ENCODE data around the gene ABLIM2. TPM values are rescaled to one million over a fixed set of nuclear protein-coding genes. Genes with fewer than 3 reads are reported as not detected.

ABLIM2 gene
- total and polyA plus RNA-seq, 2 of the 8 experiments (the other 6 are each of a cell fraction or from before 2014, with no cell fraction given) = 2.8 to 3.0 TPM

DNA sequence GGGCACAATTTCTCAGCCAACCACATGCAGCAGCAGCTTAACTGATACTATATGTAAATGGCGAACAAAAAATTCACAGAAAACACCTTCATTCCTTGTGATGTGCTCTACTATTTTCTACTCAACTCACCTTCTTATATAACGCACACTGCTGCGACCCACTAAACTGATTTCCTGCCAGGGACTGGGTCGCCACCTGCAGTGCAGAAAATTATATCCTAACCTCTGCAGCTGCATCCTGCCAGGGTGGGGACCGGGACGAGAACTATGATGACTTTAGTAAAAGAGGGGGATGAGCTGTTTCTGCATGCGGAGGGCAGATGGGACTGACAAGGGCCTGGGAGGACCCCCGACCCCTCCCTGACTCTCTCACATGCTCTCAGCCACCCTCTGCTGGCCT is 27.4 kb downstream of the ABLIM2 start:
- Histone ChIP-seq H4K91ac (replicated peaks; ENCODE audit: insufficient read length, low read length) (no peak overlapping the region), H2BK20ac (ENCODE audit: low read length) (no peak overlapping the region), H2AFZ (ENCODE audit: low read length) (no peak overlapping the region), H3K4me1 (replicated peaks in 1 of 4; ENCODE audit: control insufficient read depth in 3 of 4, insufficient read depth in 4 of 4, low read length in 3 of 4) (peaks cover 2 to 27% (median 15%) of the 10 kb centered on the region in 4 experiments), H3K27me3 (replicated peaks in 1 of 4; ENCODE audit: control insufficient read depth in 3 of 4, extremely low read depth in 1 of 4, insufficient read depth in 3 of 4, low read length in 3 of 4) (no peaks in the 10 kb centered on the region; a peak in 1 of 7 replicates), H3K27ac (ENCODE audit: low read depth, low read length) (no peak overlapping the region), H4K8ac (ENCODE audit: extremely low read depth, insufficient read depth, low read length) (no peak overlapping the region), H3K79me1 (ENCODE audit: low read depth, low read length) (no peaks in the 10 kb centered on the region), H3K79me2 (ENCODE audit: control insufficient read depth in 1 of 2, insufficient read depth in 2 of 2, low read length in 2 of 2) (no peaks in the 10 kb centered on the region), H4K20me1 (replicated peaks in 1 of 2; ENCODE audit: control insufficient read depth in 1 of 2, insufficient read depth in 2 of 2, low read length in 2 of 2) (no peaks in the 10 kb centered on the region), H3K23me2 (ENCODE audit: low read depth, low read length) (no peaks in the 10 kb centered on the region), H2BK120ac (replicated peaks; ENCODE audit: low read depth, low read length) (no peak overlapping the region), H2AK5ac (ENCODE audit: low read depth, low read length) (no peak overlapping the region), H2BK15ac (ENCODE audit: low read length) (no peak overlapping the region), H3K4ac (replicated peaks; ENCODE audit: insufficient read length, low read depth, low read length) (no peak overlapping the region), H2BK5ac (ENCODE audit: low read depth, low read length) (no peak overlapping the region), H3K23ac (ENCODE audit: insufficient read length) (no peak overlapping the region), H4K5ac (ENCODE audit: insufficient read length, low read depth, low read length) (no peak overlapping the region), H3K4me3 (ENCODE audit: extremely low read depth in 1 of 4, insufficient read depth in 2 of 4, low read depth in 3 of 4, low read length in 4 of 4) (no peak overlapping the region), H3K9me3 (ENCODE audit: insufficient read depth in 2 of 2, low read depth in 1 of 2, low read length in 1 of 2) (no peaks in the 10 kb centered on the region), H2BK12ac (ENCODE audit: low read depth, low read length) (no peak overlapping the region), H3K9ac (replicated peaks in 1 of 4; ENCODE audit: extremely low read depth in 1 of 4, low read depth in 3 of 4, low read length in 3 of 4) (no peak overlapping the region), H3K18ac (ENCODE audit: extremely low read depth, low read length) (no peak overlapping the region), H3K36me3 (ENCODE audit: control insufficient read depth in 2 of 4, insufficient read depth in 4 of 4, low read length in 3 of 4) (no peaks in the 10 kb centered on the region), H3K56ac (replicated peaks; ENCODE audit: insufficient read length, low read depth, low read length) (no peak overlapping the region), H3K4me2 (ENCODE audit: insufficient read depth in 1 of 2, low read depth in 2 of 2, low read length in 2 of 2) (no peak overlapping the region), H3K14ac (ENCODE audit: insufficient read length) (no peak overlapping the region)
- FAIRE-seq = no peak
- TF ChIP-seq CEBPB (IDR thresholded peaks at IDR 0.05; ENCODE audit: low read depth, low read length) = no peak
- TF ChIP-seq KDM4A (IDR thresholded peaks at IDR 0.05; ENCODE audit: low read depth, low read length, severe bottlenecking) = no peak
- no peak for TF ChIP-seq RAD21 (IDR thresholded peaks at IDR 0.05 in 1 of 2, conservative IDR thresholded peaks at IDR 0.05 in 1 of 2; ENCODE audit: low read depth in 2 of 2, low read length in 2 of 2)
- TF ChIP-seq BACH1 (IDR thresholded peaks at IDR 0.05; ENCODE audit: low read length) = no peak
- no peak for TF ChIP-seq JUN (IDR thresholded peaks at IDR 0.05; ENCODE audit: low read depth, low read length)
- TF ChIP-seq CHD2 (IDR thresholded peaks at IDR 0.05; ENCODE audit: low read length) = no peak
- TF ChIP-seq TEAD4 (IDR thresholded peaks at IDR 0.05; ENCODE audit: low read depth, low read length) = no peak
- TF ChIP-seq ASH2L (IDR thresholded peaks at IDR 0.05; ENCODE audit: low read length) = no peak
- TF ChIP-seq SP4 (IDR thresholded peaks at IDR 0.05; ENCODE audit: low read length) = no peak
- TF ChIP-seq NRF1 (IDR thresholded peaks at IDR 0.05; ENCODE audit: low read depth, low read length) = no peak
- TF ChIP-seq SRF (IDR thresholded peaks at IDR 0.05; ENCODE audit: low read depth, low read length) = no peak
- TF ChIP-seq TAF1 (IDR thresholded peaks at IDR 0.05; ENCODE audit: low read depth, low read length) = no peak
- no peak for TF ChIP-seq CREB1 (IDR thresholded peaks at IDR 0.05)
- no peak for TF ChIP-seq KDM5A (IDR thresholded peaks at IDR 0.05; ENCODE audit: low read length)
- no peak for TF ChIP-seq POLR2A (IDR thresholded peaks at IDR 0.05; ENCODE audit: control extremely low read depth in 1 of 2, low read depth in 2 of 2, low read length in 2 of 2)
- 95% methylated on average over 8 of the region's 8 CpGs; no CpG with 5 or more reads in 1 of the 2 experiments for WGBS, 2 experiments (ENCODE audit: extremely low coverage in 1 of 2, insufficient coverage in 1 of 2, insufficient read length in 1 of 2, insufficient replicate concordance in 2 of 2, low coverage in 1 of 2, low lambda C conversion rate in 2 of 2, missing lambda C conversion rate in 1 of 2)
- CTCF ChIA-PET (ENCODE audit: partially characterized antibody) = interaction anchor here (1.1 to 1.6 kb wide), 3 partner anchors 8 to 37 kb away, joined by 3 to 5 read pairs (median 5); no protein-coding TSS in a partner anchor
- DNase-seq (ENCODE audit: low read depth in 1 of 2, low spot score in 2 of 2) = no peak
- POLR2A ChIA-PET (ENCODE audit: partially characterized antibody) = interaction anchor here (0.6 kb wide), 2 partner anchors 26 to 338 kb away, joined by 3 to 4 read pairs; no protein-coding TSS in a partner anchor

Measured in H1 (cell line).